Bronchial epithelial cell (primary cell): ENCODE measurements around the gene CEACAM8. TPM values are rescaled to one million over a fixed set of nuclear protein-coding genes. Genes with fewer than 3 reads are reported as not detected.
"Not testable (repeated sequence)": the region's sequence is repeated elsewhere in the genome, so short reads cannot be mapped to it uniquely, and the experiment has no call there.

Experiments used
- DNase-seq: peaks from one replicate; pipeline ENCODE4 v3.0.0-alpha.2; 2010; ENCODE audit warnings: low read depth
- FAIRE-seq: peaks from 2 replicates; lab custom pipeline; 2011; peaks lifted over from hg19 to GRCh38; lab: Jason Lieb, UNC
- H3K27me3 ChIP-seq: 2 replicates; pipeline ENCODE4 v1.5.1; 2011; ENCODE audit warnings: low read length; ENCODE audit not compliant: control insufficient read depth, insufficient read depth
- H3K36me3 ChIP-seq: 2 replicates; pipeline ENCODE4 v1.5.1; 2011; ENCODE audit warnings: low read length; ENCODE audit not compliant: control insufficient read depth, insufficient read depth
- H3K4me3 ChIP-seq: 2 replicates; pipeline ENCODE4 v1.5.1; 2011; ENCODE audit warnings: mild to moderate bottlenecking, low read depth, low read length, control low read depth
- total RNA-seq: library from RNA; depleted of rRNA; stranded (reverse); fragments of >200 nt; gene quantifications from 2 replicates; pipeline ENCODE4 v1.2.1, GENCODE V29; 2014
- TF ChIP-seq, protein P1 (sequence below): IDR thresholded peaks from 2 replicates; pipeline ENCODE4 v1.5.1; 2011; ENCODE audit warnings: mild to moderate bottlenecking, moderate library complexity, low read length, control low read depth, inconsistent platforms; ENCODE audit not compliant: insufficient read depth, severe bottlenecking

The CEACAM8 gene
- not detected in 2 replicates for total RNA-seq

DNA sequence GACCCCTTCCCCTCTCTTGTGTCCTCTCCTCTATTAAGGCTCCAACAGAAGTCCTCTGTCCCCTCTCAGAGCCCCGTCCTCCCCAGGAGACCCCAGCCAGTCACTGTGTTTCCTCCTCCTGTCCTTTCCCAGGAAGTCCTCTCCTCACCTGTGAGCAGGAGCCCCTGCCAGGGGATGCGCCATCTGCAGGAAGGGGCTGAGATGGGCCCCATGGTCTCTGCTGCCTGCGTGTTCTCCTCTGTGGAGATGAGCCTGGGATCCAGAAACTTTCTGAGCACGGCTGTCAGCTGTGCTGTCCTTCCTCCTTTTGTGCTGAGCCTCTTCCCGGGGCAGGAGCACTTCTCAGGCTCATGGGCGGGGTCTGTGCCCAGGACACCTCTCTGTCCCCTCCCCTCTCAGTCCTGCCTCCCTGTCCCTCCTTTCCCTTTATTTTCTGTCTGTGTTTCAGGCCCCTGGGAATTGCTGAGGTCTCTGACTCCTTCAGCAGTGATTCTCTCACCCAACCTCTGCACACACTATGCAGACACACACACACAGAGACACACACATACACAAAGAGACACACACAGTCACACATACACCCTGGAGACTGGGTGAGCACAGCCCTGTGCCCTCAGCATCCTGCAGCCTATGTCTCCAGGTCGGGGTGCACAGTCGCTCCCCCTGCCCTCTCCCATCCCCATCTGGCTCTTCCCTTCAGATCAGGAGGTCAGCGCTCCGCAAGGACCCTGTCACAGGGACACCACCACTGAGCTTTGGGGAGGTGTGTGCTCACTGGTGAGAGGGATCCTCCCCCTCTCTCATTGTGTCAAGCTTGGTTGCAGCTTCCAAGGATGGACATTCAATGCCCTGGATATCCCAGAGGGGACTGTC lies at the start of gene CEACAM8:
CEACAM8 (minus strand) TSS at position 308 of the 873 bp plus-strand sequence; CDS start at position 212, 96 bp downstream.
- Histone ChIP-seq H3K4me3 (no peak within 1 kb of the TSS), H3K36me3 (no peaks in the 10 kb centered on the region), H3K27me3 (no peaks in the 10 kb centered on the region)
- FAIRE-seq, result peak; percentile 36
- DNase-seq, result no peak
- TF ChIP-seq, protein P1, sequence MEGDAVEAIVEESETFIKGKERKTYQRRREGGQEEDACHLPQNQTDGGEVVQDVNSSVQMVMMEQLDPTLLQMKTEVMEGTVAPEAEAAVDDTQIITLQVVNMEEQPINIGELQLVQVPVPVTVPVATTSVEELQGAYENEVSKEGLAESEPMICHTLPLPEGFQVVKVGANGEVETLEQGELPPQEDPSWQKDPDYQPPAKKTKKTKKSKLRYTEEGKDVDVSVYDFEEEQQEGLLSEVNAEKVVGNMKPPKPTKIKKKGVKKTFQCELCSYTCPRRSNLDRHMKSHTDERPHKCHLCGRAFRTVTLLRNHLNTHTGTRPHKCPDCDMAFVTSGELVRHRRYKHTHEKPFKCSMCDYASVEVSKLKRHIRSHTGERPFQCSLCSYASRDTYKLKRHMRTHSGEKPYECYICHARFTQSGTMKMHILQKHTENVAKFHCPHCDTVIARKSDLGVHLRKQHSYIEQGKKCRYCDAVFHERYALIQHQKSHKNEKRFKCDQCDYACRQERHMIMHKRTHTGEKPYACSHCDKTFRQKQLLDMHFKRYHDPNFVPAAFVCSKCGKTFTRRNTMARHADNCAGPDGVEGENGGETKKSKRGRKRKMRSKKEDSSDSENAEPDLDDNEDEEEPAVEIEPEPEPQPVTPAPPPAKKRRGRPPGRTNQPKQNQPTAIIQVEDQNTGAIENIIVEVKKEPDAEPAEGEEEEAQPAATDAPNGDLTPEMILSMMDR, result no peak

DNA sequence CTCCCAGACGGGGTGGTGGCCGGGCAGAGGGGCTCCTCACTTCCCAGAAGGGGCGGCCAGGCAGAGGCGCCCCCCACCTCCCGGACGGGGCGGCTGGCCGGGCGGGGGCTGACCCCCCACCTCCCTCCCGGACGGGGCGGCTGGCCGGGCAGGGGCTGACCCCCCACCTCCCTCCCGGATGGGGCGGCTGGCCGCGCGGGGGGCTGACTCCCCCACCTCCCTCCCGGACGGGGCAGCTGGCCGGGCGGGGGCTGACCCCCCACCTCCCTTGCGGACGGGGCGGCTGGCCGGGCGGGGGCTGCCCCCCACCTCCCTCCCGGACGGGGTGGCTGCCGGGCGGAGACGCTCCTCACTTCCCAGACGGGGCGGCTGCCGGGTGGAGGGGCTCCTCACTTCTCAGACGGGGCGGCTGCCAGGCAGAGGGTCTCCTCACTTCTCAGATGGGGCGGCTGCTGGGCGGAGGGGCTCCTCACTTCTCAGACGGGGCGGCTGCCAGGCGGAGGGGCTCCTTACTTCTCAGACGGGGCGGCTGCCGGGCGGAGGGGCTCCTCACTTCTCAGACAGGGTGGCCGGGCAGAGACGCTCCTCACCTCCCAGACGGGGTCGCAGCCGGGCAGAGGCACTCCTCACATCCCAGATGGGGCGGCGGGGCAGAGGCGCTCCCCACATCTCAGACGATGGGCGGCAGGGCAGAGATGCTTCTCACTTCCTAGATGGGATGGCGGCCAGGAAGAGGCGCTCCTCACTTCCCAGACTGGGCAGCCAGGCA lies 44.8 kb upstream of the CEACAM8 start:
- H3K4me3 ChIP-seq, FAIRE-seq, DNase-seq, H3K36me3 ChIP-seq, H3K27me3 ChIP-seq: not testable (repeated sequence)

DNA sequence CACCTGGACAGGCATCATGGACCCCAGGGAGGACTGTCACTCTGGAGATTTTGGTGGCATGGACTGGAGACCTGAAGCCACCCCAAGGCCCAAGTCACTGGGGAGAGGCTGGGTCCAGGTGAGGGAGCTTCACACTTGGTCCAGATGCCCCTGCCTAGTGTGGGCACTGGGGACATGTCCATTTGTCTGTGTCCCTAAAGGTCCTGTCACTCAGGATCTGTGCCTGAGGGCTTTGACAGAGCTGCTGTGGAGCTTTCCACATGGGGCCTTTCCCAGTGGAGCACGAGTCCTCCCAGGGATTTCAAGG lies 40.5 kb upstream of the CEACAM8 start:
- Histone ChIP-seq H3K36me3 (no peaks in the 10 kb centered on the region), H3K4me3 (no peak overlapping the region), H3K27me3 (peaks cover 1% of the 10 kb centered on the region)
- no peak for FAIRE-seq
- TF ChIP-seq, protein P1, result no peak
- DNase-seq, result no peak

DNA sequence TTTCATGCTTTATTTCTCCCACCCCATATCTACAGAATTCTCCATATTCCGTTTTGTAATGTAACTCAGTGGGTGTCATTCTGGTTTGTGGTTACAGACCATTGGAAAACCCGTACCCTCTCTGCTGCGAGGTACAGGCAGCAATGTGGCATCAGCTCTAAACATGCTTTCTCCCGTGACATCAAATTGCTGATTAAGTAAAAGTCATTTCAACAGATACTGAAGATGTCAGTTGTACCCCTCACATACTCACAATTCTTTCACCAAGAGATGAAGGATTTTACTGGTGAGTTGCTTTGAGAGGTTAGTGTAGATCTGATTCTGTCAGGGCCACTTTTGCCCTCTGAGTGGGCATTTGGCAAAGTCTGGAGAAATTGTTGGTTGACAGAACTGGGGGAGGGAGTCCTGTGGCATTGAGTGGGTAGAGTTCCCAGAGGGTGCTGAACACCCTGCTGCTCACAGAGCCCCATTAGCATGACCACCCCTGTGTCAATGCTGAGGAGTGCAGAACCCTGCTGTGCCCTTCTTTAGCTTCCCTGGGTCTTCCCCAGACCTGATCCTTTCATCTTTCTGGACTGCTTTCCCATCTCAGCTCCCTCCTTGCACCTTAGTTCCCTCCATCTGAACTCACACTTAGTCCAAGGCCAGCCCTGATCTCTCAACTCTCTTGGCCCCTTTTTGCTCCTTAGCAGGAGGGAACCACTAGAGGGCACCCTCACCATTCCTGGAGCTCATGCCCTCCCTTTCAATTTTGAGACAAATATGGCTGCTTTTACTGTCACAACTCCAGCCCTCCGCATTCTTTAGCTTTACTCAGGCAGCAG lies 39.9 kb upstream of the CEACAM8 start:
- H3K36me3 ChIP-seq, result no peaks in the 10 kb centered on the region
- peak; percentile 72 for FAIRE-seq
- H3K4me3 ChIP-seq, result no peak overlapping the region
- peaks cover 1% of the 10 kb centered on the region for H3K27me3 ChIP-seq
- peak; percentile 29 for DNase-seq
- TF ChIP-seq, protein P1, result peak; percentile 84

DNA sequence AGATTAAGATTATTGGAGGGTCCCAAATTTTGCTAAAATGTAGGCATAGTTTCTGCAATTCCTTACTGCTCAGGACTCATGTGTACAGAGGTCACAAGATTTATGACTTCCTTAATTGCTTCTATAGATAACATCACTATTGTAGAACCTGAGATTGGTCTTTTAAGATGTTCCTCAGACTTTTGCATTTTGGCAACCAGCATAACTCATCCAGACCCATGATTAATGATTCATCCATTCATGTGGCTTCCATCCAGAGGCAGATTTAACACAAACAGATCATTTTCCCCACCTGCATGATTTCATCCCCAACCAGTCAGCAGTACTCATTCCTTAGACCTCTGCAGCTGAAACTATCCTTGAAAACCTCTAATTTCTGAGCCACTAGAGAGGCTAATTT lies 34.5 kb upstream of the CEACAM8 start:
- Histone ChIP-seq H3K36me3 (no peaks in the 10 kb centered on the region), H3K4me3 (no peak overlapping the region), H3K27me3 (peaks cover 3% of the 10 kb centered on the region)
- TF ChIP-seq, protein P1, result no peak
- DNase-seq, result peak; percentile 9
- FAIRE-seq, result no peak
